SK-N-SH treated with all-trans-retinoic acid at 6 μM for 48 hours (cell line): ENCODE data around the gene DMD.

Experiments used
- ATAC-seq: fragments of 200-7000 bp; cut with Tn5 transposase; 3 replicates; pipeline ENCODE4 v1.9.1; 2020; ENCODE audit warnings: mild to moderate bottlenecking, moderate library complexity
- BACH2 ChIP-seq: fragments of 250-450 bp; sonication (Bioruptor Pico); IDR thresholded peaks from 2 replicates; pipeline ENCODE4 v1.9.0; 2021; ENCODE audit warnings: mild to moderate bottlenecking, borderline replicate concordance
- CSDC2 ChIP-seq: fragments of 250-450 bp; sonication (Bioruptor Pico); IDR thresholded peaks from 2 replicates; pipeline ENCODE4 v1.5.0; 2020; ENCODE audit warnings: mild to moderate bottlenecking, moderate library complexity
- GLIS3 ChIP-seq: fragments of 250-450 bp; sonication (Bioruptor Pico); IDR thresholded peaks from 2 replicates; pipeline ENCODE4 v1.5.0; 2020; ENCODE audit warnings: mild to moderate bottlenecking, moderate library complexity
- ISL1 ChIP-seq: fragments of 250-450 bp; sonication (Bioruptor Pico); IDR thresholded peaks from 2 replicates; pipeline ENCODE4 v2.1.2; 2022; ENCODE audit warnings: mild to moderate bottlenecking, moderate library complexity
- OSR1 ChIP-seq: fragments of 250-450 bp; sonication (Bioruptor Pico); IDR thresholded peaks from 2 replicates; pipeline ENCODE4 v1.8.0; 2022; ENCODE audit warnings: moderate library complexity, mild to moderate bottlenecking, inconsistent platforms
- RARB ChIP-seq: fragments of 250-450 bp; sonication (Bioruptor Pico); IDR thresholded peaks from 2 replicates; pipeline ENCODE4 v1.8.0; 2021; ENCODE audit warnings: mild to moderate bottlenecking, moderate library complexity
- SNAI2 ChIP-seq: fragments of 250-450 bp; sonication (Bioruptor Pico); IDR thresholded peaks from 2 replicates; pipeline ENCODE4 v1.5.0; 2020; ENCODE audit warnings: mild to moderate bottlenecking, moderate library complexity
- TCF4 ChIP-seq: fragments of 250-450 bp; sonication (Bioruptor Pico); IDR thresholded peaks from 2 replicates; pipeline ENCODE4 v1.8.0; 2021; ENCODE audit warnings: mild to moderate bottlenecking, moderate library complexity, borderline replicate concordance
- TOX ChIP-seq: fragments of 250-450 bp; sonication (Bioruptor Pico); IDR thresholded peaks from 2 replicates; pipeline ENCODE4 v1.8.0; 2021; ENCODE audit warnings: mild to moderate bottlenecking, moderate library complexity, borderline replicate concordance
- ZC3H10 ChIP-seq: fragments of 250-450 bp; sonication (Bioruptor Pico); IDR thresholded peaks from 2 replicates; pipeline ENCODE4 v1.5.1; 2021; ENCODE audit warnings: mild to moderate bottlenecking, moderate library complexity
- ZFP30 ChIP-seq: fragments of 450-650 bp; formaldehyde crosslinking; IDR thresholded peaks from 2 replicates; pipeline ENCODE4 v1.5.0; 2022; ENCODE audit warnings: mild to moderate bottlenecking, moderate library complexity
- ZNF565 ChIP-seq: fragments of 450-650 bp; formaldehyde crosslinking; conservative IDR thresholded peaks from 2 replicates; pipeline ENCODE4 v1.5.0; 2020; ENCODE audit warnings: low read depth, mild to moderate bottlenecking, moderate library complexity
- ZNF8 ChIP-seq: fragments of 450-650 bp; formaldehyde crosslinking; IDR thresholded peaks from 2 replicates; pipeline ENCODE4 v1.5.0; 2020; ENCODE audit warnings: mild to moderate bottlenecking, moderate library complexity
- TF ChIP-seq, protein P1 (sequence below): fragments of 250-450 bp; sonication (Bioruptor Pico); IDR thresholded peaks from 2 replicates; pipeline ENCODE4 v1.5.1; 2020; ENCODE audit warnings: low read depth, mild to moderate bottlenecking, moderate library complexity
- TF ChIP-seq, protein P2 (sequence below): fragments of 250-450 bp; sonication (Bioruptor Pico); IDR thresholded peaks from 2 replicates; pipeline ENCODE4 v1.5.1; 2021; ENCODE audit warnings: mild to moderate bottlenecking, moderate library complexity
- TF ChIP-seq, protein P3 (sequence below): fragments of 250-450 bp; sonication (Bioruptor Pico); IDR thresholded peaks from 2 replicates; pipeline ENCODE4 v1.8.0; 2020; ENCODE audit warnings: mild to moderate bottlenecking, moderate library complexity, borderline replicate concordance
- TF ChIP-seq, protein P4 (sequence below): fragments of 250-450 bp; sonication (Bioruptor Pico); IDR thresholded peaks from 2 replicates; pipeline ENCODE4 v1.8.0; 2021; ENCODE audit warnings: low read depth, mild to moderate bottlenecking, moderate library complexity, borderline replicate concordance
- TF ChIP-seq, protein P5 (sequence below): fragments of 250-450 bp; sonication (Bioruptor Pico); IDR thresholded peaks from 2 replicates; pipeline ENCODE4 v1.5.0; 2020; ENCODE audit warnings: mild to moderate bottlenecking, moderate library complexity

DMD gene

DNA sequence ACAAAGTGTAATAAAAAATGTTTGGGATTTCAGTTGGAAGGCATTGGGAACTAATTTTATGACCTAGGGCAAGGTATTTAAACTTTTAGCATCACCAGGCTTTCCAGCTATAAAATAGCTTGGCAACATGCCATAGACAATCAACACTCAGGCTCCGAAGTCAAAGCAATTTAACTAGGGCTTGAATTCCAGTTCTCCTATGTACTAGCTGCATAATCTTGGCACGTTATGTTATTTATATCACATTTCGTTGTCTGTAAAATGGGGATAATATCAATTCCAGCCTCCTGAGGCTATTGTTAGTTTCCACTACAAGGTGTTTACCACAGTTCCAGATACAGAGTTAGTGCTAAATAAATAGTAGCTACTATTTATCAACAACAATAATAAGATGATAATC, 78.8 kb downstream of the DMD start:
- ATAC-seq: no peak
- no peak for TF ChIP-seq GLIS3
- no peak for TF ChIP-seq BACH2 (CRISPR knock-in tag)
- TF ChIP-seq, protein P1, sequence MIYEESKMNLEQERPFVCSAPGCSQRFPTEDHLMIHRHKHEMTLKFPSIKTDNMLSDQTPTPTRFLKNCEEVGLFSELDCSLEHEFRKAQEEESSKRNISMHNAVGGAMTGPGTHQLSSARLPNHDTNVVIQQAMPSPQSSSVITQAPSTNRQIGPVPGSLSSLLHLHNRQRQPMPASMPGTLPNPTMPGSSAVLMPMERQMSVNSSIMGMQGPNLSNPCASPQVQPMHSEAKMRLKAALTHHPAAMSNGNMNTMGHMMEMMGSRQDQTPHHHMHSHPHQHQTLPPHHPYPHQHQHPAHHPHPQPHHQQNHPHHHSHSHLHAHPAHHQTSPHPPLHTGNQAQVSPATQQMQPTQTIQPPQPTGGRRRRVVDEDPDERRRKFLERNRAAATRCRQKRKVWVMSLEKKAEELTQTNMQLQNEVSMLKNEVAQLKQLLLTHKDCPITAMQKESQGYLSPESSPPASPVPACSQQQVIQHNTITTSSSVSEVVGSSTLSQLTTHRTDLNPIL (CRISPR knock-in tag): no peak

DNA sequence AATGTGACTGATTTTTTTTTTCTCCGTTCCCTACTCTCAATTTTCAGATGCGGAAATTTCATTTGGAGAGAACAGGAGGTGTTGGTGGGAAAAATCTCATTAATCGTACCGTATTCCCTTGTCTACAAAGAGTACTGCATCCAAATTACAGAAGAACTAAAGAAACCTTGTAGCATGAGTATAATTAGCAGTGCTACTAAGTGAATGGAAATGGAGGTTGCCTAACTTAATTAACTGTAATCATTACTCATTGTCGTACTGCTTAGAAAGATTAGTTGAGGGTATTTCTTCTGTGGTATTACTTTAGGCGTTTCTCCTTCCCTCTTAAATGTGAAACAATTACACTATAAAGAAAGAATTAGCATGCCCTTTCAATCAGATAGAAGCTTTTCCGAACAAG, 81.7 kb downstream of the DMD start:
- ATAC-seq: no peak
- TF ChIP-seq, protein P2, sequence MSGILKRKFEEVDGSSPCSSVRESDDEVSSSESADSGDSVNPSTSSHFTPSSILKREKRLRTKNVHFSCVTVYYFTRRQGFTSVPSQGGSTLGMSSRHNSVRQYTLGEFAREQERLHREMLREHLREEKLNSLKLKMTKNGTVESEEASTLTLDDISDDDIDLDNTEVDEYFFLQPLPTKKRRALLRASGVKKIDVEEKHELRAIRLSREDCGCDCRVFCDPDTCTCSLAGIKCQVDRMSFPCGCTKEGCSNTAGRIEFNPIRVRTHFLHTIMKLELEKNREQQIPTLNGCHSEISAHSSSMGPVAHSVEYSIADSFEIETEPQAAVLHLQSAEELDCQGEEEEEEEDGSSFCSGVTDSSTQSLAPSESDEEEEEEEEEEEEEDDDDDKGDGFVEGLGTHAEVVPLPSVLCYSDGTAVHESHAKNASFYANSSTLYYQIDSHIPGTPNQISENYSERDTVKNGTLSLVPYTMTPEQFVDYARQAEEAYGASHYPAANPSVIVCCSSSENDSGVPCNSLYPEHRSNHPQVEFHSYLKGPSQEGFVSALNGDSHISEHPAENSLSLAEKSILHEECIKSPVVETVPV: no peak
- TF ChIP-seq ISL1 (CRISPR knock-in tag) (no peak), TCF4 (CRISPR knock-in tag) (no peak), ZNF8 (CRISPR knock-in tag) (no peak), BACH2 (CRISPR knock-in tag) (no peak)
- TF ChIP-seq, protein P3, sequence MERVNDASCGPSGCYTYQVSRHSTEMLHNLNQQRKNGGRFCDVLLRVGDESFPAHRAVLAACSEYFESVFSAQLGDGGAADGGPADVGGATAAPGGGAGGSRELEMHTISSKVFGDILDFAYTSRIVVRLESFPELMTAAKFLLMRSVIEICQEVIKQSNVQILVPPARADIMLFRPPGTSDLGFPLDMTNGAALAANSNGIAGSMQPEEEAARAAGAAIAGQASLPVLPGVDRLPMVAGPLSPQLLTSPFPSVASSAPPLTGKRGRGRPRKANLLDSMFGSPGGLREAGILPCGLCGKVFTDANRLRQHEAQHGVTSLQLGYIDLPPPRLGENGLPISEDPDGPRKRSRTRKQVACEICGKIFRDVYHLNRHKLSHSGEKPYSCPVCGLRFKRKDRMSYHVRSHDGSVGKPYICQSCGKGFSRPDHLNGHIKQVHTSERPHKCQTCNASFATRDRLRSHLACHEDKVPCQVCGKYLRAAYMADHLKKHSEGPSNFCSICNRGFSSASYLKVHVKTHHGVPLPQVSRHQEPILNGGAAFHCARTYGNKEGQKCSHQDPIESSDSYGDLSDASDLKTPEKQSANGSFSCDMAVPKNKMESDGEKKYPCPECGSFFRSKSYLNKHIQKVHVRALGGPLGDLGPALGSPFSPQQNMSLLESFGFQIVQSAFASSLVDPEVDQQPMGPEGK: no peak

DNA sequence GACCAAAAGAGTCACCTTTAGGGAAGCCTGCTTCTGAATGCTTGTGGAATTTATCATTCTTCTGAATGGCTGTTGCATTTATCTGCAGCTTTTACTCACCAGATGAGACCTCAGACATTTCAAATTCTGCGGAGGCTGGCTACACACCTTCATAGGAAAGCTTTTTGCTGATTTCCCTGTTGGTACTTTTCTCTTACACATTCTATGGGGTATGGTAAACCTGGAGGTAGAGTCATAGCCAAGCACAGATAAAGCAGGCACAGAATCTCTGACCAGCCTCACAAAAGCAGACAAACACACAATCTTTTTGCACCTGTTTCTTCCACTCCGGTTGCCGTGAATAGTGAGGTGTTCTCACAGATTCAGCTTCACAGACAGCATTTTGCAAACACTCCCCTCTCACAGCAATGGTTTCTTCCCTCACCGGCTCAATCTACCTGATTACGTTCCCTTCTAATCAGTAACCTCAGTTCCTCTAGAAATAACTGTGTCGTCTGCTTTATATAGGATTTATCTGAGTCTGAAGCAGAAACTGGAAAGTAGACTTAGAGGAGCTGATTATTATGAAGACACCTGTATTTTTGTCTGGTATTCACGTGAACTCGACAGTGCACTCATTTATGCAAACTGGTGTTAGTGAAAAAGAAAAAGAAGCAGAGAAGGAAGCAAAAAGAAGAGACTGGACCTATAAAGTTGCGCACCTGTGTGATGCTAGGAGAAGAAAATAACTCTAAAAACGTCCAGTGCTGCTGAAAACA, 83.1 kb downstream of the DMD start:
- TF ChIP-seq, protein P3: no peak
- no peak for TF ChIP-seq SNAI2
- TF ChIP-seq ZNF8 (CRISPR knock-in tag): no peak
- TF ChIP-seq BACH2 (CRISPR knock-in tag): no peak
- no peak for TF ChIP-seq RARB (CRISPR knock-in tag)
- TF ChIP-seq ZNF565 (CRISPR knock-in tag): no peak
- TF ChIP-seq, protein P2: no peak
- TF ChIP-seq, protein P4, sequence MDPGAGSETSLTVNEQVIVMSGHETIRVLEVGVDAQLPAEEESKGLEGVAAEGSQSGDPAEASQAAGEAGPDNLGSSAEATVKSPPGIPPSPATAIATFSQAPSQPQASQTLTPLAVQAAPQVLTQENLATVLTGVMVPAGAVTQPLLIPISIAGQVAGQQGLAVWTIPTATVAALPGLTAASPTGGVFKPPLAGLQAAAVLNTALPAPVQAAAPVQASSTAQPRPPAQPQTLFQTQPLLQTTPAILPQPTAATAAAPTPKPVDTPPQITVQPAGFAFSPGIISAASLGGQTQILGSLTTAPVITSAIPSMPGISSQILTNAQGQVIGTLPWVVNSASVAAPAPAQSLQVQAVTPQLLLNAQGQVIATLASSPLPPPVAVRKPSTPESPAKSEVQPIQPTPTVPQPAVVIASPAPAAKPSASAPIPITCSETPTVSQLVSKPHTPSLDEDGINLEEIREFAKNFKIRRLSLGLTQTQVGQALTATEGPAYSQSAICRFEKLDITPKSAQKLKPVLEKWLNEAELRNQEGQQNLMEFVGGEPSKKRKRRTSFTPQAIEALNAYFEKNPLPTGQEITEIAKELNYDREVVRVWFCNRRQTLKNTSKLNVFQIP (CRISPR knock-in tag): no peak
- TF ChIP-seq OSR1: no peak
- no peak for TF ChIP-seq TCF4 (CRISPR knock-in tag)
- no peak for TF ChIP-seq CSDC2 (CRISPR knock-in tag)
- TF ChIP-seq ZFP30: no peak
- TF ChIP-seq ZC3H10 (CRISPR knock-in tag): no peak
- TF ChIP-seq, protein P5, sequence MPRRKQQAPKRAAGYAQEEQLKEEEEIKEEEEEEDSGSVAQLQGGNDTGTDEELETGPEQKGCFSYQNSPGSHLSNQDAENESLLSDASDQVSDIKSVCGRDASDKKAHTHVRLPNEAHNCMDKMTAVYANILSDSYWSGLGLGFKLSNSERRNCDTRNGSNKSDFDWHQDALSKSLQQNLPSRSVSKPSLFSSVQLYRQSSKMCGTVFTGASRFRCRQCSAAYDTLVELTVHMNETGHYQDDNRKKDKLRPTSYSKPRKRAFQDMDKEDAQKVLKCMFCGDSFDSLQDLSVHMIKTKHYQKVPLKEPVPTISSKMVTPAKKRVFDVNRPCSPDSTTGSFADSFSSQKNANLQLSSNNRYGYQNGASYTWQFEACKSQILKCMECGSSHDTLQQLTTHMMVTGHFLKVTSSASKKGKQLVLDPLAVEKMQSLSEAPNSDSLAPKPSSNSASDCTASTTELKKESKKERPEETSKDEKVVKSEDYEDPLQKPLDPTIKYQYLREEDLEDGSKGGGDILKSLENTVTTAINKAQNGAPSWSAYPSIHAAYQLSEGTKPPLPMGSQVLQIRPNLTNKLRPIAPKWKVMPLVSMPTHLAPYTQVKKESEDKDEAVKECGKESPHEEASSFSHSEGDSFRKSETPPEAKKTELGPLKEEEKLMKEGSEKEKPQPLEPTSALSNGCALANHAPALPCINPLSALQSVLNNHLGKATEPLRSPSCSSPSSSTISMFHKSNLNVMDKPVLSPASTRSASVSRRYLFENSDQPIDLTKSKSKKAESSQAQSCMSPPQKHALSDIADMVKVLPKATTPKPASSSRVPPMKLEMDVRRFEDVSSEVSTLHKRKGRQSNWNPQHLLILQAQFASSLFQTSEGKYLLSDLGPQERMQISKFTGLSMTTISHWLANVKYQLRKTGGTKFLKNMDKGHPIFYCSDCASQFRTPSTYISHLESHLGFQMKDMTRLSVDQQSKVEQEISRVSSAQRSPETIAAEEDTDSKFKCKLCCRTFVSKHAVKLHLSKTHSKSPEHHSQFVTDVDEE (CRISPR knock-in tag): no peak
- TF ChIP-seq TOX (CRISPR knock-in tag): no peak
- no peak for ATAC-seq
